DOHH2 (cell line): ENCODE results near the gene ST8SIA6.
"Not testable (repeated sequence)": the region's sequence is repeated elsewhere in the genome, so short reads cannot be mapped to it uniquely, and the experiment has no call there.

Experiments
- H3F3A ChIP-seq: fragments of 200-600 bp; sonication (generic), shearing (Covaris generic); 2 replicates; pipeline ENCODE4 v1.6.0; 2016; ENCODE audit warnings: antibody characterized with exemption, mild to moderate bottlenecking; ENCODE audit not compliant: control insufficient read depth, insufficient read depth
- H3K27ac ChIP-seq: fragments of 200-600 bp; sonication (generic); 2 replicates; pipeline ENCODE4 v1.5.1; 2014; ENCODE audit warnings: low read depth, mild to moderate bottlenecking, low read length, moderate library complexity
- H3K27me3 ChIP-seq: fragments of 200-600 bp; sonication (generic); 2 replicates; pipeline ENCODE4 v1.6.1; 2014; ENCODE audit warnings: mild to moderate bottlenecking, low read length, mixed read lengths; ENCODE audit not compliant: control insufficient read depth
- H3K36me3 ChIP-seq: fragments of 200-600 bp; sonication (generic); 2 replicates; pipeline ENCODE4 v1.6.1; 2014; ENCODE audit warnings: mild to moderate bottlenecking, low read length, moderate library complexity, mixed read lengths; ENCODE audit not compliant: control insufficient read depth
- H3K4me1 ChIP-seq: fragments of 200-600 bp; sonication (generic); 2 replicates; pipeline ENCODE4 v1.6.1; 2014; ENCODE audit warnings: mild to moderate bottlenecking, low read length, mixed read lengths; ENCODE audit not compliant: control insufficient read depth
- H3K4me2 ChIP-seq: fragments of 200-600 bp; sonication (generic); 2 replicates; pipeline ENCODE4 v1.6.0; 2014; ENCODE audit warnings: mild to moderate bottlenecking, low read length, moderate library complexity
- H3K4me3 ChIP-seq: fragments of 200-600 bp; sonication (generic); 2 replicates; pipeline ENCODE4 v1.5.1; 2014; ENCODE audit warnings: mild to moderate bottlenecking, low read length, mixed read lengths
- H3K79me2 ChIP-seq: fragments of 200-600 bp; sonication (generic); 2 replicates; pipeline ENCODE4 v1.6.1; 2014; ENCODE audit warnings: mild to moderate bottlenecking, low read length, mixed read lengths; ENCODE audit not compliant: control insufficient read depth
- H3K9me2 ChIP-seq: fragments of 200-600 bp; sonication (generic); replicated peaks from 2 replicates; pipeline ENCODE4 v1.6.1; 2014; ENCODE audit warnings: mild to moderate bottlenecking, low read length, mixed read lengths; ENCODE audit not compliant: control insufficient read depth
- H3K9me3 ChIP-seq: fragments of 200-600 bp; sonication (generic); 2 replicates; pipeline ENCODE4 v1.6.1; 2014; ENCODE audit warnings: antibody characterized with exemption, low read length, mixed read lengths; ENCODE audit not compliant: control insufficient read depth, insufficient read depth
- H4K20me1 ChIP-seq: fragments of 200-600 bp; sonication (generic); 2 replicates; pipeline ENCODE4 v1.6.0; 2014; ENCODE audit warnings: low read depth, mild to moderate bottlenecking, antibody characterized with exemption, low read length, moderate library complexity; ENCODE audit not compliant: control insufficient read depth, insufficient read depth
- CTCF ChIP-seq: fragments of 200-600 bp; sonication (generic); IDR thresholded peaks from one replicate; pipeline ENCODE4 v1.5.1; 2014; ENCODE audit warnings: antibody characterized with exemption, mild to moderate bottlenecking, low read depth, low read length; ENCODE audit not compliant: poor library complexity, severe bottlenecking
- EZH2phosphoT487 ChIP-seq: fragments of 200-600 bp; sonication (generic); IDR thresholded peaks from 2 replicates; pipeline ENCODE4 v1.6.1; 2017; ENCODE audit warnings: borderline replicate concordance, mild to moderate bottlenecking, antibody characterized with exemption, low read length, moderate library complexity, mixed read lengths

The ST8SIA6 gene

DNA sequence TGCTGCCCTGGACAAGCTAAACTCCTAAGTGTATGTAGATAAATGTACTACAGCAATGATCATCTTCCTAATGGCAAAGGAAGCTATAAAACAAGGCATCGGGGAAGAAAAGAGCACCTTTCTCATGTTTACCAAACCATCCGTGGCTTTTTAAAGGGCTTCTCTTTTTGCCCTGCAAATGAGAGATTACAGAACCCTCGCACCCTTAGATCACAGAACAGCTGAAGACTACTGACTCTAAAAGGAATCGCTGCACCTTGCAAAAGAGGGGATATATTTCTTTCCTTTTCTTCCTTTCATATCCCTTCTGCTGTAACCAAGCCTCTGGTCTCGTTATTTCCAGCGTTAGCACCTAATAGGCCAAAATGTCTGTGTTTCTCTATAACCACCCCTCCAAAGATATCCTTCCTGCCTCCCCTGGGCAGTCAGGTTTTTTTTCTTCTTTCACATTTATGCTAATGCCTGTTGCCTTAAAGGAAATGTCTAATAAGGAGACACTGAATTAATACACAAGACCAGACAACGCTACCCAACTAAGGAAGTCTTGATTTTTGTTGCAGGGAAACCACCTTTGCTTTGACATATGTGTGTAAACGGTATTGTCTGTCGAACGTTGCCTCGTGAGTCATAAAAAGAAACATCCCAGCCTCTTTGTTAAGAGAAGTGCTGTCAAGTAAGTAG, 10.5 kb downstream of the ST8SIA6 start:
- no peaks in the 10 kb centered on the region for H3K79me2 ChIP-seq
- TF ChIP-seq EZH2phosphoT487 (no peak), CTCF (no peak)
- H3K9me3 ChIP-seq: no peaks in the 10 kb centered on the region
- H3K4me2 ChIP-seq: no peak overlapping the region
- H3K4me3 ChIP-seq: no peak overlapping the region
- H3K9me2 ChIP-seq: no peaks in the 10 kb centered on the region
- no peaks in the 10 kb centered on the region for H3F3A ChIP-seq
- H3K4me1 ChIP-seq: no peaks in the 10 kb centered on the region
- no peaks in the 10 kb centered on the region for H4K20me1 ChIP-seq
- peaks cover 7% of the 10 kb centered on the region; the same call in 1 of the 2 replicates for H3K27me3 ChIP-seq
- no peaks in the 10 kb centered on the region for H3K36me3 ChIP-seq
- H3K27ac ChIP-seq: no peak overlapping the region

DNA sequence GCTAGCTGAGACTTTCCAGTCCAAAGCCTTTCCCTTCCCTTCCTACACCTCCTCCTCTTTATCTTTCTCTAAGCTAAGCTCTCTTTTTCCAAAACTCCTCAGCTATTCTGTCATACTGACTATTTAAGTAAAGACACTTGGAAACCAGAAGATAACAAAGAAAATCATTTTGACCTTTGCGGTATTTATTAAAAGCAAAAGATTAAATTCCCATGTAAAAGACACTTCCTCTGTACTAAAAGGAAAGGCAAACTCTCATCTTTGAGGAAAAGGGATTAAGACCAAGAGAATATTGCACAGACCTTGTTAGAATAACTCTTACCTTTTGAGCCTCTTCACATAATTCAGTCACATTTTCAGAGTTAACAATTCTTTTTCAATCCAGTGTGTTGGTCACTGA, 15.8 kb downstream of the ST8SIA6 start:
- no peak overlapping the region for H3K27ac ChIP-seq
- no peaks in the 10 kb centered on the region for H4K20me1 ChIP-seq
- H3K36me3 ChIP-seq: no peaks in the 10 kb centered on the region
- H3K4me2 ChIP-seq: no peak overlapping the region
- H3K4me3 ChIP-seq: no peak overlapping the region
- no peak for TF ChIP-seq EZH2phosphoT487
- TF ChIP-seq CTCF: no peak
- no peaks in the 10 kb centered on the region for H3K79me2 ChIP-seq
- no peaks in the 10 kb centered on the region for H3K9me3 ChIP-seq
- no peaks in the 10 kb centered on the region for H3K4me1 ChIP-seq
- no peaks in the 10 kb centered on the region for H3K27me3 ChIP-seq
- no peaks in the 10 kb centered on the region for H3K9me2 ChIP-seq
- no peaks in the 10 kb centered on the region for H3F3A ChIP-seq

DNA sequence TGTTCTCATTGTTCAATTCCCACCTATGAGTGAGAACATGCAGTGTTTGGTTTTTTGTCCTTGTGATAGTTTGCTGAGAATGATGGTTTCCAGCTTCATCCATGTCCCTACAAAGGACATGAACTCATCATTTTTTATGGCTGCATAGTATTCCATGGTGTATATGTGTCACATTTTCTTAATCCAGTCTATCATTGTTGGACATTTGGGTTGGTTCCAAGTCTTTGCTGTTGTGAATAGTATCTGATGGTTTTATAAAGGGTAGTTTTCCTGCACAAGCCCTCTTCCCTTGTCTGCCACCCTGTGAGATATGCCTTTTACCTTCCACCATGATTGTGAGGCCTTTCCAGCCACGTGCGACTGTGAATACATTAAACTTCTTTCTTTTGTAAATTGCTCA, 17.8 kb downstream of the ST8SIA6 start:
- not testable (repeated sequence) for H4K20me1 ChIP-seq, H3K4me1 ChIP-seq, H3K9me3 ChIP-seq, H3K79me2 ChIP-seq, H3K4me2 ChIP-seq, H3K27me3 ChIP-seq, H3K9me2 ChIP-seq, H3K27ac ChIP-seq, H3K4me3 ChIP-seq, H3K36me3 ChIP-seq, H3F3A ChIP-seq

DNA sequence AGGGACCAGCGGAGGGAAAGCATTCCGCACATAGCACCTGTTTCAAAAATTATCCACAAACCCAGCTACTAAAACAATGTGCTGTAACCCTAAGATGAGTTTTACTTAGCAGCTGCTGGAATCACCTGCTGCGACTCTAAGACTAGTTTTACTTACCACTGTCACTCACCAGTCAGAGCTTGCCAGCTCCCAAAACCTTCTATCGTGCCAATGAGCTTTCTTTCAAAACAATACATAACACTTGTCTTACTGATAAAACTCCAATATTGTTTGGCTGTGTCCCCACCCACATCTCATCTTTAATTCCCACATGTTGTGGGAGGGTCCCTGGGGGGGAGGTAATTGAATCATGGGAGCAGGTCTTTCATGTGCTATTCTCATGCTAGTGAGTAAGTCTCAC, 18.4 kb downstream of the ST8SIA6 start:
- no peak overlapping the region for H3K27ac ChIP-seq
- H3K4me1 ChIP-seq: no peaks in the 10 kb centered on the region
- no peaks in the 10 kb centered on the region for H3K36me3 ChIP-seq
- no peaks in the 10 kb centered on the region for H3K9me2 ChIP-seq
- H3F3A ChIP-seq: no peaks in the 10 kb centered on the region
- H3K4me2 ChIP-seq: no peak overlapping the region
- TF ChIP-seq EZH2phosphoT487 (no peak), CTCF (no peak)
- no peaks in the 10 kb centered on the region for H4K20me1 ChIP-seq
- no peaks in the 10 kb centered on the region for H3K9me3 ChIP-seq
- H3K27me3 ChIP-seq: no peaks in the 10 kb centered on the region
- no peak overlapping the region for H3K4me3 ChIP-seq
- no peaks in the 10 kb centered on the region for H3K79me2 ChIP-seq
